GM18505 (cell line): ENCODE measurements around the gene CACNA2D4.

Experiments used
- ATAC-seq: cut with Tn5 transposase; IDR thresholded peaks from one replicate; pipeline ENCODE4 v1.9.1; 2021; ENCODE audit not compliant: unreplicated experiment
- POLR2A ChIP-seq: IDR thresholded peaks from 4 replicates; pipeline ENCODE4 v1.6.1; 2011; ENCODE audit warnings: borderline replicate concordance; ENCODE audit not compliant: insufficient read depth, insufficient read length; ENCODE audit errors: extremely low read depth

The CACNA2D4 gene

GRCh38 chr12:1936406-1937320, 18.2 kb upstream of the CACNA2D4 start:
- TF ChIP-seq POLR2A = no peak
- ATAC-seq = no peak

DNA sequence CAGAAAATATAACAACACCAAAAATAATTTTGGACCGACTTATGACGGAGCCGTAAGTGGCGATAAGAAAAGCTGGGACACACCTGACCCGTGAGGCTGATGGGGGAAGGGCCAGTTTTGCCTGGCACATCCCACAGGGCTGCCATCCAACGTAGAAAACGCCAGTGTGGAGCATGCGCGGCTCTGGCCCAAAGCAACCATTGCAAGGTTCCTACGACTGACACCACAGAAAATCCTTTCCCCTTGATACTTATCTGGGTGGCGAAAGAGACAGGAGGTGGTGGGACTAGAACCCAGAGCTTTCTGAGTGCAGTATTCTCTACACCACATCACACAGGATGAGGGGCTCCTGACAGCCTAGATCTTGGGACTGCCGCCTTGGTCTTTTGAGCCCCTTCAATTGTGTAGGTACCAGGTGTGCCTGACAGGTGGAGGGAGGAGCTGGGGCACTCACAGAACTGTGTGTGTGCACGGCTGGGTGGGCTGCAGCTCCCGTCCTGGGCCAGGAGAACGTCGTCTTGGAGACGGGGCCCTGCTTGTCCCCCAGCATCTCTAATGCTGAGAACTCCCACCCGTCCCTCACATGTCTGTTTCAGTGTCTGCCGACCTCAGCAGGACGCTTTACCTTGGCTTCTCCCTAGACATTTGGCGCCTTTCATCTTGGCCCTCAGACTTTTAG, 17.4 kb upstream of the CACNA2D4 start:
- TF ChIP-seq POLR2A = no peak

GRCh38 chr12:1935242-1935641, 16.8 kb upstream of the CACNA2D4 start:
- no peak for ATAC-seq
- no peak for TF ChIP-seq POLR2A

More for the DNA sequence above, 17.4 kb upstream of the CACNA2D4 start:
- no peak for ATAC-seq

DNA sequence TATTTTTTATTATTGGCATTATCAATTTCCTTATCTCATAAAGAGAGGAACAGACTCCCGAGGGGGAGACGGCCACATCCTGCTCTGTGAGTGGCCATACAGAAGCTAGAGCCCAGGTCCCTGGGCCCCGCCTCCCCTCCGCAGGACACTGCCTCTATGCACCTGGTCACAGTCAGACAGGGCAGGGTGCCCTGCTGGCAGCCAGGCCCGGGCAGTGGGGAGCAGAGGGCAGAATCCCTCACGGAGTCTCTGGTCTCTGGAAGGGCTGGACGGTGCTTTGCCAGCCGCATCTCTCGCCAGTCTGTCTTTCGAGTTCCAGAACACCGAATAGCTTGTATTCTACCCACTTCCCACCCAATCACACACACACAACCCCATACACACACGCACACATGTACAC, 16.4 kb upstream of the CACNA2D4 start:
- no peak for ATAC-seq

DNA sequence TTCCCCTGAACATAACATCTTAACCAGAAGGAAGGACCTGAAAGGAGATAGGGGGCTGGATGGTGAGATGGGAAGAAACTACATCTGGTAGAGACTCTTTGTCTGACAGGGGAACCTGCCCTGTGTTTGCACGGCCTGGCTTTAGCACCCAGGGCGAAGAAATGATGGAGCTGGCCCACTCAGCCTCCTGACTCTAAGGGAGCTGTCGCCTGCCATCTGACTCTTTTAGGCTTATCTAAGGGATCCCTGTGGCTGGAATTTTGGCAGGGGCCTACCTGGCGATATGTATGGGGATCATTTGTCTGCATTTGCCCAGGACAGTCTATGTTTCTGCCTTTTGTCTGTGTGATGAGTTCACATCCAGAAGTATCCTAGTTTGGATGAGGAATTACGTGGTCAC, 15.6 kb upstream of the CACNA2D4 start:
- ATAC-seq = no peak
- TF ChIP-seq POLR2A = no peak

More for the DNA sequence above, 16.4 kb upstream of the CACNA2D4 start:
- TF ChIP-seq POLR2A = no peak

- TF ChIP-seq POLR2A = no peak
- ATAC-seq = no peak
Observed at GRCh38 chr12:1933342-1934051, 15.0 kb upstream of the CACNA2D4 start.

DNA sequence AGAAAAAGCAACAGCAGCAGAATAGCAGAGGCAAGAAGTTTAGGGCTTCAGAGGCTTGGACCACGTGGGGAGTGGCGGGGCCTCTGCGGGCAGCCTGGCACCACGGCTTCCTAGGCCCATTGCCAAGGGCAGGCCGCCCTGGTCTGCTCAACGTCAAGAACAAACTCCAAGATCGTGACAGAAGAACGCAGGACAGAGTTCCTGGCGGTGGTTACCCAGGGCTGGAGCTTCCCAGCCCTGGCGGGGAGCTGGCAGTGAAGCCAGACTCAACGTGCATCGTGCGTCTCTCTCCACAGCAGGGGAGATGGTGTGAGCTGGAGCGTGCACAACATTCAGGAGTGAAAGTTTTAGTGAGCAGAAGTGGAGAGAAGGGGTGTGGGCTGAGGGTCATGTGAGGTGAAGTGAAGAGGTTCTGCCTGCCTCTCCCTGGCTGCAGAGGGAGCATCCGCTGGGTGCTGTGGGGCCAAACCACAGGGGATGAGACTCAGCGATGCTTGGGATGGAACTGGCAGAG, 13.9 kb upstream of the CACNA2D4 start:
- ATAC-seq = no peak
- TF ChIP-seq POLR2A = no peak

DNA sequence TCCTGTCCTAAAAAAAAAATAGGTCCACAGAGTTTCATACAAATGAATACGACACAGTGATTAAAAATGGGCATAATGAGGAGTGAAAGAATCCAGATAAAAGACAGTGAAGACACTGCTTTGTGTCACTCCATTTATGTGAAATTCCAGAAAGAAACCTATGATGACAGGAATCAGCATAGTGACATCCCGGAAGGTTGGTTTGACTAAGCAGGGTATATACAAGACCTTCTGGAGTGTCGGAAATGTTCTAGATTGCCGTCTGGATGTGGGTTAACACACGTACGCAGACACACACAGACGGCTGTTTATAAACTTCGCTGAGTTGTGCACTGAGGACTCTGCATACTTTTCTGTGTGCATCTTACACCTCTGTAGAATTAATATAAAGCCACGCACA, 13.2 kb upstream of the CACNA2D4 start:
- no peak for TF ChIP-seq POLR2A
- ATAC-seq = no peak

GRCh38 chr12:1930803-1931597, 12.5 kb upstream of the CACNA2D4 start:
- TF ChIP-seq POLR2A = no peak
- no peak for ATAC-seq

GRCh38 chr12:1929985-1930802, 11.7 kb upstream of the CACNA2D4 start:
- TF ChIP-seq POLR2A = no peak
- no peak for ATAC-seq

- no peak for ATAC-seq
- no peak for TF ChIP-seq POLR2A
Observed at GRCh38 chr12:1929241-1929984, 11.0 kb upstream of the CACNA2D4 start.
